ENCODE data around the gene JAZF1. TPM values are rescaled to one million over a fixed set of nuclear protein-coding genes. Genes with fewer than 3 reads are reported as not detected.

Gene JAZF1
- total RNA-seq, 3 donors from 2014 or later, result 8.6 to 27.4 (median 10.5) TPM

DNA sequence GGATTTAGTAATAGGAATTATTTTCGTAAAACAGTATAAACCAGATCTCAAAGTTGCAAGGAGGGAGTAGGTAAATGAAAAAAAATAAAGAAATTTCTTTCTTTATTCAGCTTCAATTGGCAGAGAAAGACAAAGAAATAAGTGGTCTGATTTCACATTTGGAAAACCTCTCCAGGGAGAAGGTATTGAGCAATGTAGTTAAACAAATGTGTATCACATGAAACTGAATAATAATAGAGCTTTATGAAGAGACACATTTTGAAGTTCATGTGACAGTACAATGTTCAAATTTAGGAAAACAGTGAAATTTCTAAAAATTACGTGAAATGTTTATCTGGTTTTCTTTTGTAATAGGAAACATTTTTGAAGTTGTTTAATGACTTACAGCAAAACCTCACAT, 377.6 kb downstream of the JAZF1 start:
- H3K9me3 ChIP-seq, result no peaks in the 10 kb centered on the region
- intact Hi-C loops (cut with DNase I; ENCODE audit: low total_unique reads), result no loop called here
- H3K36me3 ChIP-seq, result no peaks in the 10 kb centered on the region
- DNase-seq (ENCODE audit: low spot score in 2 of 2), result no peak
- no peaks in the 10 kb centered on the region for H3K4me1 ChIP-seq
- H3K27me3 ChIP-seq, result no peaks in the 10 kb centered on the region
- H3K27ac ChIP-seq, result peak overlapping the region; percentile 23 to 66
- H3K4me3 ChIP-seq, result no peak overlapping the region
- no peak for TF ChIP-seq POLR2A (IDR thresholded peaks at IDR 0.05)
- no peak for TF ChIP-seq POLR2AphosphoS5 (IDR thresholded peaks at IDR 0.05)
- no peak for TF ChIP-seq CTCF (IDR thresholded peaks at IDR 0.05)

DNA sequence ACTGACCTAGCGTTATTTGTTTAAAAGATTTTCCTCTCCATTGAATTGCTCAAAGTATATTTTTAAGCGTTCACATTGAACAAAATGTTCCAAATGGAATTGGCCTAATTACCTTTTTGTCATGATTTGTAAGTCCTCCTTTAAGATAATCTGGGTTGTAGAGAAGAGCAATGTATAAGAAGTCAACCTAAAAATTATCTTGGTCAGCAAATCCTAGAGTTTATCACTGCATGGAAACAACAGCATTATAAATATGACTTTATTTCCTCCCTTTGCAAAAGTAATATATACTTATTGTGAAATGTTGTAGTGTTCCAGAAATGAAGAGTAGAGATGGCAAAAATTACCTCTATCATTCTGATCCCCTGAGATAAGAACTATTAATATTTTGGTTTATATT, 381.4 kb downstream of the JAZF1 start:
- Histone ChIP-seq H3K36me3 (peaks cover 8% of the 10 kb centered on the region), H3K27ac (no peak overlapping the region), H3K9me3 (no peaks in the 10 kb centered on the region), H3K4me3 (no peak overlapping the region), H3K27me3 (no peaks in the 10 kb centered on the region), H3K4me1 (no peaks in the 10 kb centered on the region)
- intact Hi-C loops (cut with DNase I; ENCODE audit: low total_unique reads), result no loop called here
- TF ChIP-seq CTCF (IDR thresholded peaks at IDR 0.05) (no peak), POLR2AphosphoS5 (IDR thresholded peaks at IDR 0.05) (no peak), POLR2A (IDR thresholded peaks at IDR 0.05) (no peak)
- no peak for DNase-seq (ENCODE audit: low spot score in 2 of 2)

GRCh38 chr7:27795977-27796376, 384.6 kb downstream of the JAZF1 start:
- H3K27me3 ChIP-seq, result no peaks in the 10 kb centered on the region
- H3K4me3 ChIP-seq, result no peak overlapping the region
- no peak for TF ChIP-seq CTCF (IDR thresholded peaks at IDR 0.05)
- TF ChIP-seq POLR2AphosphoS5 (IDR thresholded peaks at IDR 0.05), result no peak
- TF ChIP-seq POLR2A (IDR thresholded peaks at IDR 0.05), result no peak

GRCh38 chr7:27793780-27794179, 386.8 kb downstream of the JAZF1 start:
- H3K36me3 ChIP-seq, result peaks cover 13% of the 10 kb centered on the region
- no peak for TF ChIP-seq CTCF (IDR thresholded peaks at IDR 0.05)
- TF ChIP-seq POLR2AphosphoS5 (IDR thresholded peaks at IDR 0.05), result no peak
- TF ChIP-seq POLR2A (IDR thresholded peaks at IDR 0.05), result no peak
- no peaks in the 10 kb centered on the region for H3K9me3 ChIP-seq
- no peak overlapping the region for H3K27ac ChIP-seq
- no peaks in the 10 kb centered on the region for H3K27me3 ChIP-seq
- H3K4me1 ChIP-seq, result no peaks in the 10 kb centered on the region
- intact Hi-C loops (cut with DNase I; ENCODE audit: low total_unique reads), result no loop called here
- DNase-seq (ENCODE audit: low spot score in 2 of 2), result no peak
- H3K4me3 ChIP-seq, result no peak overlapping the region

More at GRCh38 chr7:27795977-27796376, 384.6 kb downstream of the JAZF1 start:
- intact Hi-C loops (cut with DNase I; ENCODE audit: low total_unique reads), result no loop called here
- Histone ChIP-seq H3K27ac (no peak overlapping the region), H3K4me1 (no peaks in the 10 kb centered on the region), H3K36me3 (peaks cover 13% of the 10 kb centered on the region), H3K9me3 (no peaks in the 10 kb centered on the region)
- DNase-seq (ENCODE audit: low spot score in 2 of 2), result no peak

- intact Hi-C loops (cut with DNase I; ENCODE audit: low total_unique reads), result no loop called here
- TF ChIP-seq POLR2A (IDR thresholded peaks at IDR 0.05) (no peak), POLR2AphosphoS5 (IDR thresholded peaks at IDR 0.05) (no peak), CTCF (IDR thresholded peaks at IDR 0.05) (no peak)
- H3K27ac ChIP-seq, result no peak overlapping the region
- H3K4me3 ChIP-seq, result no peak overlapping the region
- no peaks in the 10 kb centered on the region for H3K27me3 ChIP-seq
- H3K4me1 ChIP-seq, result peaks cover 0 to 3% of the 10 kb centered on the region in 2 donors
- H3K36me3 ChIP-seq, result peaks cover 4% of the 10 kb centered on the region
- no peak for DNase-seq (ENCODE audit: low spot score in 2 of 2)
- no peaks in the 10 kb centered on the region for H3K9me3 ChIP-seq
Measured at GRCh38 chr7:27788437-27788836, 392.2 kb downstream of the JAZF1 start.

Measured in breast epithelium (tissue), 4 donors.